GM20431 (cell line): ENCODE data around the gene MATN1.

ENCODE experiments used
- in situ Hi-C: fragments of 300-500 bp; cut with MseI, MboI; formaldehyde crosslinking; loops from one replicate; pipeline ENCODE4 v1.15.0; 2020; ENCODE audit warnings: low sequenced_read_pairs; ENCODE audit not compliant: unreplicated experiment

Gene MATN1

GRCh38 chr1:30721341-30721793, 2.0 kb downstream of the MATN1 start:
- in situ Hi-C loops = loop anchor here (5.0 to 10.0 kb wide), 2 partner anchors 66 to 193 kb away; no protein-coding TSS in a partner anchor

DNA sequence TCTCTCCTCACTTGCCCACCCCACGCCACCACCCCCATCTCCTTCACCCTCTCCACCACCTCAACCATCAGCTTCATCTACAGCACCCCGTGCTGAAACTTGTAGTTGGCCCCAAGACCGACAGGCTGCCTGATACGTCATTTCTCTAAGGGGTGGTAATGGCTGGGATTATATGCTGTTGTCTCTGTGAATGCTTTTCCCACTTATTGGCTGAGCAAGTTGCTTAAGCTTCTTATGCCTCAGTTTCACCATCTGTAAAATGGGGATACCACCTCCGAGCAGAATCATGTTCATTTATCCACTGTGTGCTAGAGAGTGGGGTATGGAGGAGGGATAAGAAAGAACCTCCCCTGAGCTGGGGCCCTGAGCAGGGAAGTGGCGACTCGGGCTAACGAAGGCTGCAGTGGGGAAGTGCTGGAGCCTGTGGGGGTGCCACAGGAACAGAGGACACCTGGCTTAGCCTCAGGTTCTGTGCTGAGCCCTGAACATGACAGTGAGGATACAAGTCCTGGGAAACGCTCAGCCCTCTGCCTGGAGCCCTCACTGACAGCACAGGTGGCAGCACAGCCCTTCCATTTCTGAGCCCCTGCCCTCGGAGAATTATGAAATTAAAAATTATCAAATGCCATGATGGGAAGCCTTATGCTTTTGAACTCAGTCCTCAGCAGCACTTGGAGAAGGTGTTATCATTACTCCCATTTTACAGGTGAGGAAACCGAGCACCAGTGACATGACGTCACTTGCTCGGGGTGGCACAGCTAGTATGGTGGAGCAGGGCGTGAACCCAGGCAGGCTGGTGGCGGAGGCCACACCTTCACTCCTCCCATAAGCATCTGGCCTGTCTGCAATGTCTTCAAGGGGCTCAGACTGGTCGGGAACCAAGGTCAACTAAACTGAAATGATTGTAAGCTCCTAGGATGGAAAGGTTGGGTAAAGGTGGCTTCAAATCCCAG, 2.8 kb downstream of the MATN1 start:
- in situ Hi-C loops = loop anchor here (5.0 to 10.0 kb wide), 2 partner anchors 67 to 194 kb away; no protein-coding TSS in a partner anchor

DNA sequence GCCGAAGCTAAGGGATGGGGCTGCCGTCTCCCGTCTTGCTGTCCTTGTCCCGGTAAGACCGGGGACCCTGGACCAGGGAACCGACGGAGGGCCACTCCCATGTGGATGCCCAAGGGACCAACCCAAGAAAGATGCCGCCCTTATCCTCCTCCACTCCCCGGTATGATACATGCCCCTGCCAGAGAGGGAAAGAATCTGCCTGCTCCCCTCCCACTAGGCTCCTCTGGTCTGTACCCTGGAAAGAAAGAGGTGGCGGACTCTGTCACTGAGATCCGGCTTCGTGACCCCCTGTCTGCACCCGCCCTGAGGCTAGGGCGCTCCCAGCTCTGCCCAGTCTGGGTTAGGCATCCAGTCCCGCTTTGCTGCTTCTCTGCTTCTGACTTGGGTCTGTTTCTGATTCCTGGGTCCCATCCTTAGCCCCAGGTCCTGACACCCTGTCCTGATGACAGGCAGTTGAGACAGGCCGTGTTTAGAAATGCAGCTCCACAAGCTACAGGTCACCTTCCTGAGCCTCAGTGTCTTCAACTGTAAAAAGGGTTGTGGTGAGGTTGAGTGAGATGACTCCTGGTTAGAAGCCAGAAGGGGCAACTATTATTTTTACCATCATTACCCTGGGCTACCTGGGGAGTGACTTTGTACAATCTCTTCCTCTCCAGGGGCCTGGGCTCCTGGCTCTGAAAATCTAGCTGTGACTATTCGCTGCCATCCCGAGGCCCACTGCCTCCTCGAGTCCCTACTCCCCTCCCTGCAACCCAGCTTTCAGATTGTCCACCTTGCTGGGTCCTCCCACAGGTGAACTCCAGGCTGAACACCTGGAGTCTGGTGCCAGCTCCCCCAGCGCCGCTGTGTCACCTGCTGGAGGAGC, 3.7 kb downstream of the MATN1 start:
- in situ Hi-C loops = loop anchor here (5.0 to 10.0 kb wide), 2 partner anchors 68 to 195 kb away; no protein-coding TSS in a partner anchor

DNA sequence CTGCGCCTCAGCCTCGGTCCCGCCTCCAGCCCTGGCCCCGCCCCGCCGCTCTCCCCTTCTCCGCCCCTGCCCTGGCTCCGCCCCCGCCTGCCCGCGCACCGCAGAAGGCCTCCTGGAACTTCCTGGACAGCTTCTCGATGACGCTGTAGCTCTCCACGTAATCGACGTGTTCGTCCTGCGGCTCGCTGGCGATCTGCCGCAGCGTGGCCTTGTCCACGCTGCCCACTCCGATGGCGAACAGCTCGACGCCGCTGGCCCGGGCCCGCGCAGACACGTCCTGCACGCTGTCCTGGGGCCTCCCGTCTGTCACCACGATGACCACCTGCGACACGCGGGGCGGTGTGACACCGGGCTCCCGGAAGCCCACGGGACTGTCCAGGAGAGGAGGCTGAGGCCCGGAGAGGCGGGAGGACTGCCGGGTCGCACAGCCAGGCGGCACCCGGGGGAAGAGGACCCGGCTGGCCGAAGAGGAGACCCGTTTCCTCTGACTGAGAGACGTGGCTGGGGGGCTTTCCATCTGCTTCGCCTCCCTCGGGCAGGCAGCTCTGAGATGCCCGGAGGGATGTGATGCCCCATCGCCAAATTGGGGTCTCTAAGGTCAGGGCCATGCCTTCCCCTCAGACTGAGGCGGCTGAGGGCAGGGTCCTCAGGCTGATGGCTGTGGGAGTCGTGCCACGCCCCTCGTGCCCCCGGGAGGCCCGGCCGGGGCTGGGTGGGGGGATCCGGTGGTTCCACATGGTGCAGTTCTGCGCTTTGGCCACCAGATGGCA, 4.6 kb downstream of the MATN1 start:
- in situ Hi-C loops = no loop called here

DNA sequence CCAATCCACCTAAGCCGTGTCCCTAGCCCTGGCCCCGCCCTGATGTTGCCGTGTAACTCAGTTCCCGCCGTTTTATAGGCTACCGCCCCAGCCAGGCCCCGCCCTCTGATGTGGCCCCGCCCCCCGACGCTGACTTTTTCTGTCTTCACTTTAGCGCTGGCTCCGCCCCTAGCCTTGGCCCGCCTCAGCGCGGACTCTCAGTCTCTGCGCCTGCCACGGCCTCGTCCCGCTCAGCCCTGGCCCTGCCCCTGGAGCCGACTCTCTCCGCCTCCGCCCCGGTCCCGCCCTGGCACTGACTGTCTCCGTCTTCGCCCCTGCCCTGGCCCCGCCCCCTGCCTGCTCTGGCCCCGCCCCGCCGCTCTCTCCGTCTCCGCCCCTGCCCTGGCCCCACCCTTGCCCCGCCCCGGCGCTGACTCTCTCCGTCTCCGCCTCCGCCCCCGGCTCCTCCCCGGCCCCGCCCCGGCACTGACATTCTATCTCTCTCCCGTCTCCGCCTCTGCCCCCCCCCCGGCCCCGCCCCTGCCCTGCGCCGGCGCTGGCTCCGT, 5.2 kb downstream of the MATN1 start:
- in situ Hi-C loops = no loop called here

DNA sequence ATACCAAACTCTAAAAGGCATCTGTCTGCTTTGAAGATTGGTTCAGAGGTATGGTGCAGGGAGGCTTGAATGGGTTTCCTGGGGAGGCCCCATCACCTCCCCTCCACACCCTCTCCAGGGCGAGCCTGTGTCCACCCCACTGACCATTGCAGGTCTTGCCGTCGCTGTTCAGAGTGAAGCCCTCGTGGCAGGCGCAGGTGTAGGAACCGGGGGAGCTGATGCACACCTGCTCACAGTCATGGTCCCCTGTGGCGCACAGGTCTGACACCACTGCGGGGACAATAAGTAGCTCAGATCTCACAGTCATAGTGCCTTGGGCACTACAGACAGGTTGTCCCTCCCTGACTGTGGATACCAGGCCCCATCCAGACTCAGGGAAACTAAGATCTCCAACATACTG, 6.7 kb downstream of the MATN1 start:
- in situ Hi-C loops = no loop called here

GRCh38 chr1:30715886-30716285, 7.5 kb downstream of the MATN1 start:
- in situ Hi-C loops = no loop called here

DNA sequence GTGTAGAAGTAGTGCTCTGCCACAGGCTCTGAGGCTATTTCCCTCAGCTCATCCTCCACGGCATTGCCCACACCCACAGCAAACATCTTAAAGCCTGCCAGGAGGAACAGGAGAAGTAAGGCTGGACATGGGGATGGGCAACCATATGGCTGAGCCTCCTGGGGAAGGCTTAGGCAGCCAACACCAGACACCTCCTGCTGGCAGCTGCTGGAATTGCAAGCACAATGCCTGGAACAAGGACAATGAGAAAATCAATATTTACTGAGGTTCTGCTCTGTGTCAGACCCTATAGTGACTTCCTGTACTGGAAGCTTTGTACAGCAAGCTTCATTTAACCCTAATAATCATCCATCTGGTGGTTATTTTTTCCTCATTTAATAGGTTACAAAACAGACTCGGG, 8.2 kb downstream of the MATN1 start:
- in situ Hi-C loops = no loop called here

DNA sequence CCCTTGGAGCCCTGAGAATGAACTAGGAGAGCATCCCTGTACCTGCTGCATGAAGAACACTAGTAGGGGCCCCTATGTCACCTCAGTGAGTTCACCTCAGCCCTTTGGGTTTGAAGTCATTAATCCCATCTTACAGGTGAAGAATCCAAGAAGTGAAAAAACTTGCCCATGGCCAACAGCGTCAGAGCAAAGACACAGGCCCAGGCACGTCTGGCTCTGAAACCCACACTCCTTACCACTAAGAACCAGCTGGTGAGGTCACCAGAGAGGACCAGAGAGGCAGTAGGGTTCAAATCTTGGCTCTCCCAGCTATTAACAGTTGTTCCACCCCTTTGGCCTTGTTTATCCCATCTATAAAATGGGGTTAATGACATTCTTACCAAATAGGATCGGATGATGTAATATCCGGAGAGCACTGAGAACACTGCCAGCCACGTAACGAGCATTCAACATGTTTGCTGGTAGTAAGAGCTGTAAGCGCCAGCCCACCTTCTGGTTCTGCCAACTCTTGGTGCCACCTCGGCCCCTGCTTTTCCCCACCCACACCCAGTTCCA, 8.8 kb downstream of the MATN1 start:
- in situ Hi-C loops = no loop called here

DNA sequence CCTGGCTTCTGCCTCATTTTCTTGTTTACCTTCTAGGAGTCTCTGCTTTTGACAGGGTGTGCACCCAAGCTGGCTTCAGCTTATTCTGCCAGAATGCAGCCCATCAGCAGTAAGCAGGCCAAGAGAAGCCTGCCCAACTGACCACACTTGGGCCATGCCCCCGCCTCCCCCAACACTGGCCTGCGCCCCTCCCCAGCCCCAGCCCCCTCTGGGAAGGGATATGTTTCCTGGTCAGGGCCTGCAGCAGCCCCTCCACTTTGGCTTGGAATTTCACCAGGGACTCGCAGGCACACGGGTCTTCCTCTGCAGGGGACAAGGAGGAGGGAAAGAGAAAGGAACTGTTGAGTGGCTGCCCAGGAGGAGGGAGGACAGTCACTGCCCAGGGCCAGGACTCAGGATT, 9.4 kb downstream of the MATN1 start:
- in situ Hi-C loops = no loop called here

GRCh38 chr1:30713311-30713710, 10.1 kb downstream of the MATN1 start:
- in situ Hi-C loops = no loop called here

GRCh38 chr1:30712583-30712982, 10.8 kb downstream of the MATN1 start:
- in situ Hi-C loops = no loop called here

DNA sequence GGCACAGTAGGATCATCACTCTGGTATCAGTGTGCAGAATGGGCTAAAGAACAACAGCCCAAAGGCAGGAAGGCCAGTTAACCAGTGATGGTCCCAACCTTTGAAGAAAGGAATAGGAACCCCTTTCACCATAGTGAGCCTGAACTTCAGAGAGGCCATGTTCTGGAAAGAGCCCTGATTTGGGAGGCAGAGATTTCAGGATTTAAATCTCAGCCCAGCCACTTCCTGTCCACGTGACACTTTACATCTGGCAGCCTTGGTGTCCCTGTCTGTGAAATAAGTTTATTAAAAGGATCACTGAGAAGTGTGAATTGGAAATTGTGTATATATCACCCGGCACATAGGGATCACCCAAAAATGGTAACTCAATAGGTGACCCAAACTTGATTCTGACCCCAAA, 13.0 kb downstream of the MATN1 start:
- in situ Hi-C loops = no loop called here

- in situ Hi-C loops = loop anchor here (10.0 kb wide), 1 partner anchor 1464 kb away; no protein-coding TSS in a partner anchor
Observed at GRCh38 chr1:30708361-30708728, 15.0 kb downstream of the MATN1 start.

DNA sequence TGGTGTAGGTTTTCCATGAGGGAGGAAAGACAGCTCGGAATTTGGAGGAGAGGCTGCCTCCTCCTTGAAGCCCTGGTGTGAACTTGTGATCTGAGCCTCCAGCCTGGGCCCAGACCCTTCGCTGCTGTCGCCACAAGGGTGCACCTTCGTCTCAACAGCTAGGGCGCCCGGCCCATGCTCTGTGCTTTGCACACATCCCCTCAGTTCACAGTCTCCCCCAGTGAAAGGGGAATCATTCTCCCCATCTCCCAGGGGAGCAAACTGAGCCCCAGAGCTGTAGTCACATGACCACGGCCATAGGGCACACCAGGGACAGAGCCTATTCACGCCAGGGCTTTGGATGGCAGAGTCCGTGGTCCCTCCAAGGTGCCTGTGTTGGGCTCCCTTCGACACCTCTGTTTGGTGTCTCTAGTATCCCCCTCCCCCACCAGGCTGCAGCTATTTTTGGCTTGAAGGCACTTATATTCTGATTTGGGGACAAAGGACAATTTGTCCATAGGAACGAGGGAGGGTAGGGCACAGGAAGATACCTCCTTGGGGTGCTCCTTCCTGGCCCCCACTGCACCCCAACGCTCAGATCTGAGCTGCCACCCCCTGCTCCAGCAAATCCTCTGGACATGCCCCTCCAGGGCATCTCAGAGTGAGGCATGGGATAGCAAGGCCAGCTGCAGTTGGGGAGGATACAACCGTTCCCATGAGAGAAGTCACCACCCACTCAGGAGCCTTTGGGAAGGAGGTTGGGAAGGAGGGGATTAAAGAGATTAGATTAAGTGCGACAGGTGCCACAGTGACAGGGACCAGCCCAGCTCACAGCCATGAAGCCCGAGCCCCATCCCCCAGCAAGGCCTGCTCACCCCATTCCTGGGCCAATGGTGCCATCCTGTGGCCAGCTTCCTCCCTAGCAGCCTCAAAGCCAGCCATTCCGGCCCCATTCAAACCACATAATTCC, 15.7 kb downstream of the MATN1 start:
- in situ Hi-C loops = loop anchor here (10.0 kb wide), 1 partner anchor 1463 kb away; no protein-coding TSS in a partner anchor

- in situ Hi-C loops = loop anchor here (10.0 kb wide), 1 partner anchor 1462 kb away; no protein-coding TSS in a partner anchor
Observed at GRCh38 chr1:30706528-30706927, 16.9 kb downstream of the MATN1 start.

DNA sequence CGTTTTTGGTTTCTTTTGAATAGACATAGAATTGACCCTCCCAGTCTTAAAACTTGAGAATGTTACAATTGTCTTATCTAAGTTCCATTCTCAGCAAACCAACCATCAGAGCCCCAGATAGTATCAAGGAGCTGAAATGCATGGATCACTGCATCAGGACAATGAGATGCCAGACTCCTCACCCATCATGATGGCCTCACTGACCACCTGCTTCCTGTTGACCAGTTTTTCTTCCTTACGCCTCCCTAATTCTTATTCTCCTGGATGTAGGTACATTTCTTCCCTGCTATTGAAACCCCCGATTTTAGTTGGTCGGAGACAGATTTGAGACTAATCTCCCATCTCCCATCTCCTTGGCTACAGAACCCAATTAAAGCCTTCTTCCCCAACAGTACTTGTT, 17.7 kb downstream of the MATN1 start:
- in situ Hi-C loops = loop anchor here (10.0 kb wide), 1 partner anchor 1461 kb away; no protein-coding TSS in a partner anchor
